ENCODE measurements around the gene CHRM5.

DNA sequence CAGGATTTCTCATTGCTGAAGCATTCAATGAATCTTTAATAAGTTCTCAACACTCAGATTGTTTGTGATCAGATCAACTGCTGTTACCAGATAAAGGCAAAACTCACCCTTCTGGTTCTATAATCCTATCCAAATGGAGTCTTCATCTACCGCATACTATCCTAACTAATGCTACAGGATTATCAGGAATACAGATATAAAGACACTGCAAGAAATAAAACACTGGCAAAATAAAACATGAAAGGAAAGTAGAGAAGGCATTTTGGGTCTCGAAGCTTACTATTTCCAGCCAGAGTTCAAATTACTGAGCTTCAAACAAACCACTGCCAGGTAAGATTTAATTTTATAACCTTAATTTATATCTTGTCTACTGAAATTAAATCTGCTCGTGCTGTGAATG, 524 bp downstream of the CHRM5 start:
- TF ChIP-seq, protein P1, sequence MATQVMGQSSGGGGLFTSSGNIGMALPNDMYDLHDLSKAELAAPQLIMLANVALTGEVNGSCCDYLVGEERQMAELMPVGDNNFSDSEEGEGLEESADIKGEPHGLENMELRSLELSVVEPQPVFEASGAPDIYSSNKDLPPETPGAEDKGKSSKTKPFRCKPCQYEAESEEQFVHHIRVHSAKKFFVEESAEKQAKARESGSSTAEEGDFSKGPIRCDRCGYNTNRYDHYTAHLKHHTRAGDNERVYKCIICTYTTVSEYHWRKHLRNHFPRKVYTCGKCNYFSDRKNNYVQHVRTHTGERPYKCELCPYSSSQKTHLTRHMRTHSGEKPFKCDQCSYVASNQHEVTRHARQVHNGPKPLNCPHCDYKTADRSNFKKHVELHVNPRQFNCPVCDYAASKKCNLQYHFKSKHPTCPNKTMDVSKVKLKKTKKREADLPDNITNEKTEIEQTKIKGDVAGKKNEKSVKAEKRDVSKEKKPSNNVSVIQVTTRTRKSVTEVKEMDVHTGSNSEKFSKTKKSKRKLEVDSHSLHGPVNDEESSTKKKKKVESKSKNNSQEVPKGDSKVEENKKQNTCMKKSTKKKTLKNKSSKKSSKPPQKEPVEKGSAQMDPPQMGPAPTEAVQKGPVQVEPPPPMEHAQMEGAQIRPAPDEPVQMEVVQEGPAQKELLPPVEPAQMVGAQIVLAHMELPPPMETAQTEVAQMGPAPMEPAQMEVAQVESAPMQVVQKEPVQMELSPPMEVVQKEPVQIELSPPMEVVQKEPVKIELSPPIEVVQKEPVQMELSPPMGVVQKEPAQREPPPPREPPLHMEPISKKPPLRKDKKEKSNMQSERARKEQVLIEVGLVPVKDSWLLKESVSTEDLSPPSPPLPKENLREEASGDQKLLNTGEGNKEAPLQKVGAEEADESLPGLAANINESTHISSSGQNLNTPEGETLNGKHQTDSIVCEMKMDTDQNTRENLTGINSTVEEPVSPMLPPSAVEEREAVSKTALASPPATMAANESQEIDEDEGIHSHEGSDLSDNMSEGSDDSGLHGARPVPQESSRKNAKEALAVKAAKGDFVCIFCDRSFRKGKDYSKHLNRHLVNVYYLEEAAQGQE (IDR thresholded peaks at IDR 0.05; ENCODE audit: insufficient read depth in 1 of 2, low read depth in 2 of 2, low read length in 2 of 2): no peak
- TF ChIP-seq POLR2AphosphoS5 (IDR thresholded peaks at IDR 0.05; ENCODE audit: low read depth, low read length) (no peak), SIN3A (IDR thresholded peaks at IDR 0.05; ENCODE audit: borderline replicate concordance, insufficient read depth, low read length) (no peak), TAF1 (IDR thresholded peaks at IDR 0.05; ENCODE audit: borderline replicate concordance, insufficient read depth, low read length) (no peak), FOXP2 (optimal IDR thresholded peaks at IDR 0.05; ENCODE audit: borderline replicate concordance, extremely low read depth, extremely low read length, insufficient read depth) (no peak)

All from PFSK-1 (cell line).